MM.1S (cell line): ENCODE results near the gene RTN4R.

ENCODE experiments used
- EZH2 ChIP-seq: fragments of 300-600 bp; sonication (generic); optimal IDR thresholded peaks from 2 replicates; pipeline ENCODE3; 2017; ENCODE audit warnings: low read depth, mild to moderate bottlenecking, antibody characterized with exemption, low read length, mixed read lengths
- EZH2phosphoT487 ChIP-seq: fragments of 300-600 bp; sonication (generic); IDR thresholded peaks from 2 replicates; pipeline ENCODE4 v1.6.1; 2018; ENCODE audit warnings: antibody characterized with exemption, low read length
- TF ChIP-seq, protein P1 (sequence below): fragments of 300-600 bp; sonication (generic); IDR thresholded peaks from 2 replicates; pipeline ENCODE4 v1.5.1; 2016; ENCODE audit warnings: antibody characterized with exemption, low read length, mixed read lengths

DNA sequence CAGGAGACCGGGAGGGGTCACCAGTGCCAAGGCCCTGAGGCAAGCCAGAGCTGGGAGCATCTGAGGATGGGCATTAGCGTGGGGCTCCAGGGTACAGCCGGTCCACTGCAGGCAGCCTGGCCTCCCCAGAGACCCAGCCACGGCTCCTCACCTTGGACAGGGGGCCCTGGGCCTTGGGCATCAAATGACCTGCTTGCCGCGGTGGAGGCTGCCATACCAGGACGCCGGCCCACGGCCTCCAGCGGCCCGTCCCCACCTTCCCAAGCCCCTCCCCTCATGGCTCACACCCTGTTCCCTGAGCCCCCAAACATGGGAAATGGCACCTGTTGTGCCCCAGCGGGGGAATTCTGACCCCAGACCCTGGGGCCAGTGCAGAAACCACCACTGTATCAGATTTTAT lies 12.7 kb upstream of the RTN4R start:
- TF ChIP-seq, protein P1, sequence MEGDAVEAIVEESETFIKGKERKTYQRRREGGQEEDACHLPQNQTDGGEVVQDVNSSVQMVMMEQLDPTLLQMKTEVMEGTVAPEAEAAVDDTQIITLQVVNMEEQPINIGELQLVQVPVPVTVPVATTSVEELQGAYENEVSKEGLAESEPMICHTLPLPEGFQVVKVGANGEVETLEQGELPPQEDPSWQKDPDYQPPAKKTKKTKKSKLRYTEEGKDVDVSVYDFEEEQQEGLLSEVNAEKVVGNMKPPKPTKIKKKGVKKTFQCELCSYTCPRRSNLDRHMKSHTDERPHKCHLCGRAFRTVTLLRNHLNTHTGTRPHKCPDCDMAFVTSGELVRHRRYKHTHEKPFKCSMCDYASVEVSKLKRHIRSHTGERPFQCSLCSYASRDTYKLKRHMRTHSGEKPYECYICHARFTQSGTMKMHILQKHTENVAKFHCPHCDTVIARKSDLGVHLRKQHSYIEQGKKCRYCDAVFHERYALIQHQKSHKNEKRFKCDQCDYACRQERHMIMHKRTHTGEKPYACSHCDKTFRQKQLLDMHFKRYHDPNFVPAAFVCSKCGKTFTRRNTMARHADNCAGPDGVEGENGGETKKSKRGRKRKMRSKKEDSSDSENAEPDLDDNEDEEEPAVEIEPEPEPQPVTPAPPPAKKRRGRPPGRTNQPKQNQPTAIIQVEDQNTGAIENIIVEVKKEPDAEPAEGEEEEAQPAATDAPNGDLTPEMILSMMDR: no peak
- TF ChIP-seq EZH2phosphoT487 (no peak), EZH2 (no peak)
